Omental fat pad (tissue), 4 donors: ENCODE measurements around the gene TLL2. TPM values are rescaled to one million over a fixed set of nuclear protein-coding genes. Genes with fewer than 3 reads are reported as not detected.
"Not testable (repeated sequence)": the region's sequence is repeated elsewhere in the genome, so short reads cannot be mapped to it uniquely, and the experiment has no call there.

Experiments used
- ATAC-seq: fragments of 150-250 bp; one replicate; pipeline ENCODE4 v1.9.1; 2016; ENCODE audit warnings: mild to moderate bottlenecking, moderate library complexity; ENCODE audit not compliant: low FRiP score
- DNase-seq: peaks from one replicate; pipeline ENCODE4 v3.0.0-alpha.2; 2019; ENCODE audit warnings: low spot score
- total RNA-seq, 4 donors: library from RNA; depleted of rRNA; stranded (reverse); fragments of >200 nt; gene quantifications; one replicate each; pipeline ENCODE4 v1.1.0, GENCODE V29; 2016
- TF ChIP-seq, protein P1 (sequence below), 3 donors: fragments of 450-650 bp; IDR thresholded peaks; one replicate each; pipeline ENCODE4 v1.5.1; 2016 to 2017; ENCODE audit warnings: antibody characterized with exemption in 3 of 3, mild to moderate bottlenecking in 3 of 3, moderate library complexity in 2 of 3

Gene TLL2
- under 1 TPM in 1 of 4 donors, not detected in 3; 0.16 TPM for total RNA-seq

DNA sequence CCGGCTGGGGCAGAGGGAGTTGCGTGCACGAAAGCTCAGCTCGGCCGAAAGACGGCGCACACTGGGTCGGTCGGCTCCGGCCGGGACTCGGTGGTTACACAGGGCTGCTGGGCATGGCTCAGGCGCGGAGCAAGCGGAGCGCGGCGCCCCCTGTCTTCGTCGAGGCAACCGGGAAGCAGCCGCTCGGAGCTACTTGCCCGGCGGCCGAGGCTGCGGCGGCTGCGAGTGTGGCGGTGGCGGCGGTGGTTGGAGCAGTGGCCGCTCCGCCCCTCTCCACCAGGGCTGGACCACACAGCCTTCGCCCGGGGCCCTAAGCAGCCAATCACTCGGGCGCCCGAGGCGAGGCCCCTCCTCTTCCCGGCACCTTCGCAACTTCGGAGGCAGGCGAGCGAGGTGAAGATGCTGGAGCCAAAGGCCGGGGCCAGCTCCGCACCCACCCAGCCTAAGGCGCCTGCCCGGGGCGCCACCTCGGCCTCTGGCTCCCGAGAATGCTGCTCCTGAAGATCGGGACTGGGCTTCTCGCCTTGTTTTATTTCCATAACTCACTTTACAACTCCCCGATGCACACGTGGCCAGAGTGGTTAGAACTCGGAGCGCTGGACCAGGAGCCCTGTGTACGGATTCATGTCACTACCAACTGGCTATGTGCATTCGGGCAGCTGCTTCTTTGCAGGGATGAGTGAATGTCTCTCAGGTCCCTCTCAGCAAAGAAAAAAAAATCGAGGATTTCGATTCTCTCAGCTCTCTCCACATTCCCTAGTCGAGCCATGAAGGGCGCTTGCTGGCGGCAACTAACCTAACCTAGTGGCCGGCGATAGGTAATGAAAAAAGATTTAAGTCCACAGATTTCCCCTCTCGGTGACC lies at the start of gene TLL2:
TLL2 (minus strand) TSS at position 229 of the 864 bp plus-strand sequence. CDS start 241 bp downstream, outside the sequence.
- peak; percentile 54 for DNase-seq
- TF ChIP-seq, protein P1, sequence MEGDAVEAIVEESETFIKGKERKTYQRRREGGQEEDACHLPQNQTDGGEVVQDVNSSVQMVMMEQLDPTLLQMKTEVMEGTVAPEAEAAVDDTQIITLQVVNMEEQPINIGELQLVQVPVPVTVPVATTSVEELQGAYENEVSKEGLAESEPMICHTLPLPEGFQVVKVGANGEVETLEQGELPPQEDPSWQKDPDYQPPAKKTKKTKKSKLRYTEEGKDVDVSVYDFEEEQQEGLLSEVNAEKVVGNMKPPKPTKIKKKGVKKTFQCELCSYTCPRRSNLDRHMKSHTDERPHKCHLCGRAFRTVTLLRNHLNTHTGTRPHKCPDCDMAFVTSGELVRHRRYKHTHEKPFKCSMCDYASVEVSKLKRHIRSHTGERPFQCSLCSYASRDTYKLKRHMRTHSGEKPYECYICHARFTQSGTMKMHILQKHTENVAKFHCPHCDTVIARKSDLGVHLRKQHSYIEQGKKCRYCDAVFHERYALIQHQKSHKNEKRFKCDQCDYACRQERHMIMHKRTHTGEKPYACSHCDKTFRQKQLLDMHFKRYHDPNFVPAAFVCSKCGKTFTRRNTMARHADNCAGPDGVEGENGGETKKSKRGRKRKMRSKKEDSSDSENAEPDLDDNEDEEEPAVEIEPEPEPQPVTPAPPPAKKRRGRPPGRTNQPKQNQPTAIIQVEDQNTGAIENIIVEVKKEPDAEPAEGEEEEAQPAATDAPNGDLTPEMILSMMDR (IDR thresholded peaks at IDR 0.05), result no peak
- ATAC-seq, result peak; percentile 96

DNA sequence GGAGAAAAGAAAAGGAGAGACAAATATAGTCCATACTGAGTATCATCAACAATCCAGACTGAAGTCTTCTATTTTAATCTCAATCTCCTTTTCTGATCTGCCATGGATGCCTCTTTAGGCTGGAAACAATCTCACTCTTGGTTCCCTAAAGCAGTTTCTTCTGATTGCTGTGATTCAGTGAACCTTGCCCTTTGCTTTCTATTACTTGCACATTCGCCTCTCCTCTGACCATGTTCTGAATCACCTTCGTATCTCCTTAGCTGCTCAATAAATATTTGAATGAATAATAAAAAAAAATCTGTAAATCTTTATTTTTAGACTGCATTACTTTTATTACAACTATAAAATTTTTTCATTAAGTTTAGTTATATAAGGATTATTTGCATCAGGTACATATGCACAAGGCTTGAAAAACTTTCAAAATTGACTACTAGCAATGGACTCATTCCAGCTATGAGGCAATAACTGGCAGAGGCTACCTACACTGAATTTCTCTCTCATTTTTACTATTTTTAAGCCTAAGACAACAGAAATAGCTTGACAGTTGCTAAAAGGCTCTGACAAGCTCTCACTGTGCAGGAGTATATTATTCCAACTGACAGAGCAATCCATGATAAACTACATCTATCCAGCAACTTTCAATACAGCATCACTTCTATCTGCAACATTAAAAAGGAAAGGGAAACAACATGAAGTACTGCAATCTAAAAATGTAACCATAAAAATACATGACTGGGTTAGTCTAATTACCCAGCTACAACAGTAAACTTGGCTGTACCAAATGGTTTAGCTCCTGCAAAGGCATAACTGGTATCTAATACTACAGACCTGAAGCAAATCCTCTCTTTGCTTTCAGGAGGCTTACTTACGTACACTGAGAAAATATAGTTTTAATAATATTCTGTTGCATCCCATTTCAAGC lies 47.5 kb upstream of the TLL2 start:
- TF ChIP-seq, protein P1 (IDR thresholded peaks at IDR 0.05), result no peak
- ATAC-seq (no peak), DNase-seq (no peak)

DNA sequence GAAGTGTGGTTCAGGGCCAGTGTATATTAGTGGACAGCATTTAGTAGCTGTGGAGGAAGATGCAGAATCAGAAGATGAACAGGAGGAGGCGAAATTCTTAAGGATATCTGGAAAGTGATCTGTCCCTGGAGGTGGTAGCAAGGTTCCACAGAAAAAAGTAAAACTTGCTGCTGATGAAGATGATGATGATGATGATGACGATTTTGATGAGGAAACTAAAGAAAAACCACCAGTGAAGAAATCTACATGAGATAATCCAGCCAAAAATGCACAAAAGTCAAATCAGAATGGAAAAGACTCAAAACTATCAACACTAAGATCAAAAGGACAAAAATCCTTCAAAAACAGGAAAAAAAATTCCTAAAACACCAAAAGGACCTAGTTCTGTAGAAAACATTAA lies 46.8 kb upstream of the TLL2 start:
- no peak for ATAC-seq
- DNase-seq, result no peak
- TF ChIP-seq, protein P1 (IDR thresholded peaks at IDR 0.05), result no peak

DNA sequence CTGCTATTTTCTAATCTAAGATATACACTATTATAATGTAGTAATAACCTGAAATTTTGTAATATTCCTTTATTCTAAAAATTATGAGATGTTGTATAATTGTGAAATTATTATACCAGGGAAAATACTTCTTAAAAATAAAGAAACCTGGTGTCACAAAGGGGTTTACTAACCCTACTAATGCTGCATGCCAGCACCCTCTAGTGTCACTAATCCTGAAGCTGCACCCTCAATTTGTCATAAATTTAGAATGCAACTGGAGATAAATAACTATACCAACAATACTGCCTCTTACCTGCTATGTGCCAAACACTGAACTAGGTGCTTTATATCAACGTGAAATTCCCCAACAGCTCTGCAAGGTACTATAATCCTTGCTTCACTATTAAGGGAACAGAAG lies 42.3 kb upstream of the TLL2 start:
- TF ChIP-seq, protein P1 (IDR thresholded peaks at IDR 0.05), result no peak
- ATAC-seq, result no peak
- no peak for DNase-seq

DNA sequence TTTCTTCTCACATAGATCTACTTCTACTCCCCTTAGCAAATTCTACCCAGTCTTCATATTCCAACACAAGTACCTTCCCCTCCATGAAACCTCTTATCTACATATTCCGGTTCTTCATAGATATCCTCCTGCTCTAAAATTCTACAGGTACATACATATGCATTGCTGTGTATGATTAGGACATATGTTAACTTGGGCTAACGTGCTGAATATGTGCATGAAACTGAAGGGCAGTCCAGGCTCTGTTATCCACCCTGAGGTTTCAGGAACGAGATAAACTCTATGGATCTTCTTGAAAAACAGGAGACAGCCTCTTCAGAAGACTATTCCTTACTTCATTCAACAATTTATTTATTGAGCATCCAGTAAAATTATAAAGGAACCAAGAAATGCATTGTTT lies 41.6 kb upstream of the TLL2 start:
- TF ChIP-seq, protein P1 (IDR thresholded peaks at IDR 0.05), result no peak
- no peak for DNase-seq
- no peak for ATAC-seq

DNA sequence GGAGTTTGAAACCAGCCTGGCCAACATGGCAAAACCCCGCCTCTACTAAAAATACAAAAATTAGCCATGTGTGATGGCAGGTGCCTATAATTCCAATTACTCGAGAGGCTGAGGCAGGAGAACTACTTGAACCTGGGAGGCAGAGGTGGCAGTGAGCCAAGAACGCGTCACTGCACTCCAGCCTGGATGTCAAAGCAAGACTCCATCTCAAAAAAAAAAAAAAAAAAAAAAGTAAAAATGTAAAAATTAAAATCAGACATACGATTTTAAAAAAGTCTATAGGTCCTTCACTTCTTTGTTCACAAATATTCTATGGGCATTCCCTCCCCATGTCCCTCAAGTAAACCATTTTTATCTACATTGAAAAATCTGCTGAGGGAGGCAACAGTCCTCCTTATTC lies 34.9 kb upstream of the TLL2 start:
- no peak for ATAC-seq
- TF ChIP-seq, protein P1 (IDR thresholded peaks at IDR 0.05), result no peak
- DNase-seq, result no peak

DNA sequence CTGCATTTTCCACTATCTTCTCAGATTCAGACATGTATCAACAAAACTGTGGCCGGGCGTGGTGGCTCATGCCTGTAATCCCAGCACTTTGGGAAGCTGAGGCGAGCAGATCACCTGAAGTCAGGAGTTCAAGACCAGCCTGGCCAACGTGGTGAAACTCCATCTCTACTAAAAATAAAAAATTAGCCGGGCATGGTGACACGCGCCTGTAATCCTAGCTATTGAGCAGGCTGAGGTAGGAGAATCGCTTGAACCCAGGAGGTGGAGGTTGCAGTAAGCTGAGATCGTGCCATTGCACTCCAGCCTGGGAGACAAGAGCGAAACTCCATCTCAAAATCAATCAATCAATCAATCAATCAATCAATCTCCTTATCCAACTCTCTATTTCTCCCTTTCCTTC lies 31.8 kb upstream of the TLL2 start:
- not testable (repeated sequence) for ATAC-seq, DNase-seq
